Stimulated activated CD4-positive, alpha-beta T cell treated with anti-CD3 and anti-CD28 coated beads, Interleukin-1b, Interleukin-23, amount 100 ng/mL, for 48 hours (primary cell): Measurements from ENCODE around the gene GAA.

Source experiments
- DNase-seq: peaks from one replicate; pipeline ENCODE4 v3.0.0-alpha.2; 2020

The GAA gene

DNA sequence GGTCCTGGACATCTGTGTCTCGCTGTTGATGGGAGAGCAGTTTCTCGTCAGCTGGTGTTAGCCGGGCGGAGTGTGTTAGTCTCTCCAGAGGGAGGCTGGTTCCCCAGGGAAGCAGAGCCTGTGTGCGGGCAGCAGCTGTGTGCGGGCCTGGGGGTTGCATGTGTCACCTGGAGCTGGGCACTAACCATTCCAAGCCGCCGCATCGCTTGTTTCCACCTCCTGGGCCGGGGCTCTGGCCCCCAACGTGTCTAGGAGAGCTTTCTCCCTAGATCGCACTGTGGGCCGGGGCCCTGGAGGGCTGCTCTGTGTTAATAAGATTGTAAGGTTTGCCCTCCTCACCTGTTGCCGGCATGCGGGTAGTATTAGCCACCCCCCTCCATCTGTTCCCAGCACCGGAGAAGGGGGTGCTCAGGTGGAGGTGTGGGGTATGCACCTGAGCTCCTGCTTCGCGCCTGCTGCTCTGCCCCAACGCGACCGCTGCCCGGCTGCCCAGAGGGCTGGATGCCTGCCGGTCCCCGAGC, 17.9 kb downstream of the GAA start:
- no peak for DNase-seq

GRCh38 chr17:80119839-80120238, 18.5 kb downstream of the GAA start:
- no peak for DNase-seq

- no peak for DNase-seq
Observed at GRCh38 chr17:80122026-80122575, 20.7 kb downstream of the GAA start.

DNA sequence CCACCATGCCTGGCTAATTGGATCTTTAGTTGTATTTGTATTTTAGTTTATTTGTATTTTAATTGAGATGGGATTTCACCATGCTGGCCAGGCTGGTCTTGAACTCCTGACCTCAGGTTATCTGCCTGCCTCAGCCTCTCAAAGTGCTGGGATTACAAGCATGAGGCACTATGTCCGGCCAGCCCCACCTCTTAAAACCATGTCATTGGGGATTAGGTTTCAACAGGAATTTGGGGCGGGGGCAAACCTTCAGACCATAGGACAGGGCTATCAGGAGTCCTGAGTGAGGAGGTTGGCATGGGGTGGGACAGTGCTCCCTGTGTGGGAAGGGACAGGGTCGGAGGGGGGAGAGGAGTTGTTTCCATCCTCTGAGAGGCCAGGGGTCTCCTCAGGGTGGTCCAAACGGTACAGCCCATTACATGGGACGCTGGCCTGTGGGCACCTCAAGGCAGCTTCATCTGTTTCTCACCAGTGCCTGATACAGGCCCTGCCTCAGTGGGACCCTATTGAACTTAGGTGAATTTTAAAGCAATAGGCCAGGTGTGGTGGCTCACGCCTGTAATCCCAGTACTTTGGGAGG, 21.6 kb downstream of the GAA start:
- no peak for DNase-seq

GRCh38 chr17:80123791-80124190, 22.4 kb downstream of the GAA start:
- DNase-seq: no peak

DNA sequence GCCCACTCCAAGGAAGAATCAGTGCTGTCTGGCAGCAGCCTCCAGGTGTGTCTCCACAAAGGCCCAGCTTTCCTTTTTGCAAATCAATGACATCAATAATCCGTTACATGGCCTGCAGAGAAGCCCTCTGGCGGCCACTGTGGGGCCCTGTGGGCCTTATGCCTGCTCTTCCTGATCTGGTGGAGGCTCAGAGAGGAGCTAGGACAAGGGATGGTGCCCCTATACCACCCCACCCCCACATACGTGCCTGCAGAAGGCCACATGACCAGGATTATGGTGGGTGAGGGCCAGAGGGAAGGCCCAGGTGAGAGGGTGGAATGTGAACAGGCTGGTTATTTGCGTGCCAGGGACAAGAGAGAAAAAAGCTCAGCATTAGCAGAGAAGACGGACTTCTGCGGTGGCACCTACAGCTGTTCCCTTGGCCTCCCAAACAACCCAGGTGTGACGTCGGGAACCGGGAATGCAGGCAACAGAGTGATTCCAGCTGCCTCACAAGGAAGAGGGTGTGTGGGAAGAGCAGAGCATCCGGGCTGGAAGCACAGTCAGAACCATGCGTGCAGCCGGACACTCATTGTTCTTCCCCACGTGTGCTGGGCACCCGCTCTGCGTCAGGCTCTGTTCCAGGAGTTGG, 23.1 kb downstream of the GAA start:
- no peak for DNase-seq

GRCh38 chr17:80125656-80126448, 24.5 kb downstream of the GAA start:
- no peak for DNase-seq

GRCh38 chr17:80126449-80126715, 25.0 kb downstream of the GAA start:
- DNase-seq: no peak

- DNase-seq: no peak
Observed at GRCh38 chr17:80129006-80129565, 27.7 kb downstream of the GAA start.

GRCh38 chr17:80130992-80131391, 29.6 kb downstream of the GAA start:
- no peak for DNase-seq

DNA sequence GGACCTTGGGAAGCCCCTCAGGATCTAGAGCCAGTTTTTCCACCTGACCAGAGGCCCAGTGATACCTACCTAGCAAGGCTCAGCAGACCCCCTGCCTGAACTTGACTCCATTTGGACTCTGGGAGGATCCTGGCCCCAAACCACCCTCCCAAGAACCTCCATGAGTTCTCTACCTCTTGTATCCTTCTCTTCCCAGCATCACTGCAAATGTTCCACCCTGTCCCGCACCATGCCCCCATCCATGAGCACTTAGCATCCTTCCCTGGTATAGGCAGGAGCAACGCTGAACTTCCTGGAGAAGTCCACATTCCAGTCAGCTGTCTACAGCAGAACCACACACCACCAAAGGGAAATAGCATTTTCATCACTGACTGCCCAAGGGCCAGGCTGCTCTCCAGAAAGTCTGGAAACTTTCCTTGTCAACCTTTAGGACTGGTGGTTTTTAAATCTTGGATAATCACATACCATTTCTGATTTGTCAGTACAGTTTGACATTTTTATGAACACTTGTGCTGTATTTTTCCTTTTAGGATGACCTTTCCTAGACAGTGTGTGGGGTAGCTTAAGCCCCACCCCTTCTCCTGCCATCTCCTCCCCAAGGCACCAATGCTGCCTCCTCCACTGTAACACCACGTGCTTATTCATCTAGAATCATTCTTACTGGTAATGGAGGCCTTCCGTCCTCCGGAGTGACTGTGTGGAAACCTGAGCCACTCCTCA, 31.7 kb downstream of the GAA start:
- DNase-seq: no peak

DNA sequence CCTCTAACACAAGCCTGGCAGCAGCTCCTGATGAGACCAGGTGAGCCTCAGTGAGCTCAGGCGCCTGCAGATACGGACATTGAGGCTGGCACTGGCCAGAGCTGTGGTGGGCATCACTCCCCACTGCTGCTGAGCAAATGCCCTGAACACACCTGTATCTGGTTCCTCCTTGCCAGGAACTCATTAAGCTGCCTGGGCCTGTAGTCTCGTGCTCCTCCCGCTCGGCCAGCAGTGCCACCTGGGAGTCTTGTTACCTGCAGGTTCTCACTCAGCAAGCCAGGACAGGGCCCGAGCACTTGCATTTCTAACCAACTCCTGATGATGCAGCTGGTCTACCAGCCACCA, 32.2 kb downstream of the GAA start:
- DNase-seq: no peak

GRCh38 chr17:80137131-80137530, 35.8 kb downstream of the GAA start:
- DNase-seq: no peak

DNA sequence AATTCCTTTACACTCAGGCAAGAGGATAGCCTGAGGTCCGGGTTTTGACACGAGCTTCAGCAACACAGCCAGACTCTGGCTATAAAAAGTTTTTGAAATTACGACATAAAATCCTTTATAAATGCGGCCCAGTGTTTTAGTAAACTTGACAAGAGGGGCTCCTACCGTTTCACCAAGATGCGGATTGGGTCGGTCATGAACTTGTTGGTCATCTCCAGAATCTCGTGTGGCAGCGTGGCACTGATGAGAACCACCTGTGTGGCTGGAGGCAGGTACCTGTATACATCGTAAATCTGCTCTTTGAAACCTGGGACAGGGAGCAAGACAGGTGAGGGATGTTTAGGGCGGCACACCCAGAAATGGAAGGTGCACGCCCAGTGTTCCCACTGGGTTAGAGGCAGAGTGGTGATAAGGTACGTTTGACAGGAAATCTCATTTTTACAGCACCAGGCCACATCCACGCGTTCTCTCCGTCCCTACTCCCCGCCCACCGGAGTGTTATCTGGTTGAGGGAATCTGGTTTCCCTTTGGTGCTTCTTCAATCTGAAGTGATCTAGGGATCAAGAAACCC, 37.6 kb downstream of the GAA start:
- DNase-seq: no peak

DNA sequence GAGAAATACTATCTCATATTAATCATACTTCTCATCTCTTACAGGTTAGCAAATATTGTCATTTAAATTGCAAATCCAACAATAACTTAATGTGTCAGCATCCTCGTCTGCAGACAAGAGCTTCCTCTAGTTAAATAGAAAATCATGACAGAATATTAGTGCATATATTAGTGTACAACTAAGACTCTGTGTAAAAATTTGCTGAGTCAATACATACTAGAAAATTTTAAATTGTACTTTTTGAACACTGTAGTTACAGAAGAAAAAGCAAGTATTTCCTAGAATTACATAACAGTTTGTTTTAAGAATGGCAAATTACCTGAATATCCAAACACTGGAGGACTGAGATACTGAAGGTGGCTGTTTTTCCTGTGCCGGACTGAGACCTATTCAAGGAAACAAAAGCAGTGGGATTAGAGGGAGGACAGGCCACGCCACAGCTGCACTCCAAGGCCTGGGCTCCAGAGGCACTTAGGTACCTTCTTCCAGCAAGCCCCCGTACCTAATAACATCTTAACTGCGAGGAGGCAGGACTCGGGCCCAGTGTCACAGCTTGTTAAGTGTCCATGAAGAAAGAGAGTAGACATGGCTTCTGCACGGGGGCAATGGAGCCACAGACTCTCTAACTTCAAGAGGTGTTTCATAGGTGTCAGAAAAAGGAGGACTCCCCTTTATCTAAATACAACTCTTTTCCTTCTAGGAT, 40.2 kb downstream of the GAA start:
- no peak for DNase-seq

DNA sequence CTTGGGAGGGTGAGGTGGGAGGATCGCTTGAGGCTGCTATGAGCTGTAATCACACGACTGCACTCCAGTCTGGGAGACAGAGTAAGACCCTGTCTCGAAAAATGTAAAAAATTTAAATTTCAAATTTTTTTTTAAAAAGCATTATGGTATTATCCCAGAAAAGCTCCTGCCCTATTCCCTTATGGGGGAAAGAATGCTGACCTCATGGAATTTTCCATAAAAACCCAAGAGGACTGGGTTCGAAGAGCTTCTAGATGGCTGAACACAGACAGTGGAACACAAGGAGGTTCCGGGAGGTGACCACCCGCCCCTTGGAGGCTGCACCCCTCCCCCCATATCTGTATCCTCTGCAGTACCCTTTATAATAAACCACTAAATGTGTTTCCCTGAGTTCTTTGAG, 41.5 kb downstream of the GAA start:
- no peak for DNase-seq

DNA sequence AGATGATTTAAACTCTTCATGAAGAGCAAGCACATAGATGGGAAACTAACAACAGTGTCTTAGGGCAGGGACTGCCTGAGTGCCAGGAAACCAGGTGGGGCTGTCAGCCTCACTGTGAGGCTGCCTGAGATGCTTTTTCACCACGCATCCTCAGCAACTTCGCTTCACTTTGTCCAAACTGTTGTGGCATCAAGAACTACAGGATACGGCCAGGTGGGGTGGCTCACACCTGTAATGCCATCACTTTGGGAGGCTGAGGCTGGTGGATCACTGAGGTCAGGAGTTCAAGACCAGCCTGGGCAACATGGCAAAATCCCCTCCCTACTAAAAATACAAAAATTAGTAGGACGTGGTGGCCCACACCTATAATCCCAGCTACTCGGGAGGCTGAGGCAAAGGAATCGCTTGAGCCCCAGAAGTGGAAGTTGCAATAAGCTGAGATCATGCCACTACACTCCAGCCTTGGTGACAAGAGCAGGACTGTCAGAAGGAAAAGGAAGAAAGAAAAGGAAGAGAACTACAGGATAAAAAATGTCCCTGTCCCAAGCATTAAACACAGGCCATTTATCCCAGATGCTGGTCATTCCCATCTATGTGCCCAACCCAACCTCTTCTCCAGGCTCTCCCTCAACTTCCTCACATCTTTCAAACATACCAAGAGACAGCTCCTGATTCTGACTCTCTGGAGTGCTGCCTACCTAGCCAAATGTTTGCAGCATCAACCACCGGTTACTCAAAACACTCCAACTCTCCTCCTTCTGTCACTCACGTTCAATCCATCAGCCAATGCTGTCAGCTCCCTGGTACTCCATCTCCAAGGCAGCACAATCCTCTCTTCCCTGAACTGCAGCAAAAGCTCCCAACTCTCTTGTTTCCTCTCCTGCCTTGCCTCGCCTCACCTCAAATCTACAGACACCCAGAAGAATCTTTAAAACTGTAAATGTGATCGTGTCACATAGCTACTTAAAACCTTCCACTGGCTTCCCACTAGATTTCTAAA, 44.0 kb downstream of the GAA start:
- DNase-seq: no peak

GRCh38 chr17:80146121-80147034, 45.0 kb downstream of the GAA start:
- no peak for DNase-seq

DNA sequence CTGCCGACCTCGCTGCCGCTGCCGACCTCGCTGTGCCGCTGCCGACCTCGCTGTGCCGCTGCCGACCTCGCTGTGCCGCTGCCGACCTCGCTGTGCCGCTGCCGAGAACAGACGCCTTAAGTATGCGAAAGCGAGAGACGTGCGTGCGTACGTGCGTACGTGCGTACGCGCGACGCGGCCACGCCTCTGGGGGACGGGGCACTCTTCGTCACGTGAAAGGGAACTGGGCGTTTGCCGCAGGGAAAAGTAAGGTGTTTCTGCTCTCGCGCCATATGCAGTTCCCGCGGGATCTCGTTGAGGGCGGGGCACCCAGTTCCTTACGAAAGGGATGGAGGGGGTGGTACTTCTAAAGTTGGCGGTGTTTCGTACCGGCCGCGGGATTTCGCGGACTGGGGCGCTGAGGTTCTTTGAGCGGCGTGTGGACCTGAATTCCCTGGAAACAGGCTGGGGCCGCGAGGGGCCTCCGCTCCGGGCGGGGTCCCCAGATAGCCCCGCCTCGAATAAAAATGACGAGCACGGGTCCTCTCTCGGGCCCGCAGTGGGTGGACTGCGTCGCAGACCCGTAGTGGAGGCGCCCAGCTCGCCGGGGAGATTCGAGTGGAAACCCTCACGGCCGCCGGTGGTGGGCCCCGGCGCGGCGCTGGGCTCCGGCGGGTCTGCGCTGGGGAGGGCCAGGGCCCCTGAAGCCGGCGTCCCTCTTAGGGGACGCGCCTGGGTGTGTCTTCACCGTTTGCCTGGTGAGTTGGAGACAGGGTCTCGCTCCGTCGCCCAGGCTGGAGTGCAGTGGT, 45.8 kb downstream of the GAA start, which contains the start of gene EIF4A3:
EIF4A3 (minus strand) TSS at position 94 of the 788 bp plus-strand sequence. CDS start 167 bp downstream, outside the sequence.
- DNase-seq: peak; percentile 97
